Neural progenitor cell (in vitro differentiated cells): Measurements from ENCODE around the gene SMIM10. TPM values are rescaled to one million over a fixed set of nuclear protein-coding genes. Genes with fewer than 3 reads are reported as not detected.
"Not testable (repeated sequence)": the region's sequence is repeated elsewhere in the genome, so short reads cannot be mapped to it uniquely, and the experiment has no call there.

Experiments
- DNase-seq: peaks from one replicate; pipeline ENCODE4 v3.0.0-alpha.2; 2016; ENCODE audit warnings: low spot score
- H2AFZ ChIP-seq: fragments of 200-600 bp; sonication (generic); replicated peaks from 2 replicates; pipeline ENCODE4 v1.6.1; 2016; ENCODE audit warnings: antibody characterized with exemption
- H3F3A ChIP-seq: fragments of 200-600 bp; sonication (generic); 2 replicates; pipeline ENCODE4 v1.6.1; 2016; ENCODE audit warnings: antibody characterized with exemption, low read depth
- H3K27ac ChIP-seq: fragments of 200-600 bp; sonication (generic); 2 replicates; pipeline ENCODE4 v1.5.1; 2016; ENCODE audit warnings: mild to moderate bottlenecking
- H3K27me3 ChIP-seq: fragments of 200-600 bp; sonication (generic); 2 replicates; pipeline ENCODE4 v1.6.1; 2016; ENCODE audit warnings: mild to moderate bottlenecking, moderate library complexity
- H3K36me3 ChIP-seq: fragments of 200-600 bp; sonication (generic); 2 replicates; pipeline ENCODE4 v1.5.1; 2016
- H3K4me1 ChIP-seq: fragments of 200-600 bp; sonication (generic); 2 replicates; pipeline ENCODE4 v1.6.1; 2016; ENCODE audit warnings: mixed run types
- H3K4me2 ChIP-seq: fragments of 200-600 bp; sonication (generic); 2 replicates; pipeline ENCODE4 v1.6.1; 2016
- H3K4me3 ChIP-seq: fragments of 200-600 bp; sonication (generic); 2 replicates; pipeline ENCODE4 v1.5.1; 2016
- H3K79me2 ChIP-seq: fragments of 200-600 bp; sonication (generic); 2 replicates; pipeline ENCODE4 v1.6.1; 2016; ENCODE audit warnings: low read depth
- H3K9ac ChIP-seq: fragments of 200-600 bp; sonication (generic); 2 replicates; pipeline ENCODE4 v1.6.1; 2016
- H3K9me3 ChIP-seq: fragments of 200-600 bp; sonication (generic); 2 replicates; pipeline ENCODE4 v1.5.1; 2016; ENCODE audit warnings: low read depth
- H4K20me1 ChIP-seq: fragments of 200-600 bp; sonication (generic); 2 replicates; pipeline ENCODE4 v1.6.1; 2016; ENCODE audit warnings: low read depth
- H3K27ac Mint-ChIP-seq: 3 replicates; pipeline ENCODE4 v1.8.0; 2021; ENCODE audit warnings: mixed read lengths
- H3K27me3 Mint-ChIP-seq: 2 replicates; pipeline ENCODE4 v1.8.0; 2022; ENCODE audit warnings: low read depth, mild to moderate bottlenecking, inconsistent platforms, moderate library complexity, mixed read lengths; ENCODE audit not compliant: insufficient read depth
- H3K36me3 Mint-ChIP-seq: 3 replicates; pipeline ENCODE4 v1.8.0; 2021; ENCODE audit warnings: mixed read lengths
- H3K4me1 Mint-ChIP-seq: 3 replicates; pipeline ENCODE4 v1.8.0; 2021; ENCODE audit warnings: mixed read lengths
- H3K4me3 Mint-ChIP-seq: 3 replicates; pipeline ENCODE4 v1.8.0; 2021; ENCODE audit warnings: mild to moderate bottlenecking, moderate library complexity, mixed read lengths
- H3K9me3 Mint-ChIP-seq: 3 replicates; pipeline ENCODE4 v1.8.0; 2020; ENCODE audit warnings: mixed read lengths
- EZH2 ChIP-seq: fragments of 200-600 bp; sonication (generic); IDR thresholded peaks from 2 replicates; pipeline ENCODE4 v1.6.1; 2017; ENCODE audit warnings: antibody characterized with exemption, mild to moderate bottlenecking, moderate library complexity
- EZH2phosphoT487 ChIP-seq: fragments of 200-600 bp; sonication (generic); IDR thresholded peaks from 2 replicates; pipeline ENCODE4 v1.6.1; 2017; ENCODE audit warnings: antibody characterized with exemption
- total RNA-seq: library from RNA; depleted of rRNA; stranded (reverse); fragments of >200 nt; gene quantifications from 2 replicates; pipeline ENCODE4 v1.2.3, GENCODE V29; 2015; ENCODE audit warnings: low replicate concordance
- TF ChIP-seq, protein P1 (sequence below): fragments of 200-600 bp; sonication (generic); IDR thresholded peaks from 2 replicates; pipeline ENCODE4 v1.5.1; 2017; ENCODE audit warnings: antibody characterized with exemption, mild to moderate bottlenecking

The SMIM10 gene
- total RNA-seq, 1 donor from 2014 or later = not detected

- TF ChIP-seq EZH2phosphoT487 (no peak), EZH2 (no peak)
- TF ChIP-seq, protein P1, sequence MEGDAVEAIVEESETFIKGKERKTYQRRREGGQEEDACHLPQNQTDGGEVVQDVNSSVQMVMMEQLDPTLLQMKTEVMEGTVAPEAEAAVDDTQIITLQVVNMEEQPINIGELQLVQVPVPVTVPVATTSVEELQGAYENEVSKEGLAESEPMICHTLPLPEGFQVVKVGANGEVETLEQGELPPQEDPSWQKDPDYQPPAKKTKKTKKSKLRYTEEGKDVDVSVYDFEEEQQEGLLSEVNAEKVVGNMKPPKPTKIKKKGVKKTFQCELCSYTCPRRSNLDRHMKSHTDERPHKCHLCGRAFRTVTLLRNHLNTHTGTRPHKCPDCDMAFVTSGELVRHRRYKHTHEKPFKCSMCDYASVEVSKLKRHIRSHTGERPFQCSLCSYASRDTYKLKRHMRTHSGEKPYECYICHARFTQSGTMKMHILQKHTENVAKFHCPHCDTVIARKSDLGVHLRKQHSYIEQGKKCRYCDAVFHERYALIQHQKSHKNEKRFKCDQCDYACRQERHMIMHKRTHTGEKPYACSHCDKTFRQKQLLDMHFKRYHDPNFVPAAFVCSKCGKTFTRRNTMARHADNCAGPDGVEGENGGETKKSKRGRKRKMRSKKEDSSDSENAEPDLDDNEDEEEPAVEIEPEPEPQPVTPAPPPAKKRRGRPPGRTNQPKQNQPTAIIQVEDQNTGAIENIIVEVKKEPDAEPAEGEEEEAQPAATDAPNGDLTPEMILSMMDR = no peak
- peaks cover 27% of the 10 kb centered on the region for H3K9me3 Mint-ChIP-seq
Measured at GRCh38 chrX:135024526-135024925, 33.7 kb downstream of the SMIM10 start.

DNA sequence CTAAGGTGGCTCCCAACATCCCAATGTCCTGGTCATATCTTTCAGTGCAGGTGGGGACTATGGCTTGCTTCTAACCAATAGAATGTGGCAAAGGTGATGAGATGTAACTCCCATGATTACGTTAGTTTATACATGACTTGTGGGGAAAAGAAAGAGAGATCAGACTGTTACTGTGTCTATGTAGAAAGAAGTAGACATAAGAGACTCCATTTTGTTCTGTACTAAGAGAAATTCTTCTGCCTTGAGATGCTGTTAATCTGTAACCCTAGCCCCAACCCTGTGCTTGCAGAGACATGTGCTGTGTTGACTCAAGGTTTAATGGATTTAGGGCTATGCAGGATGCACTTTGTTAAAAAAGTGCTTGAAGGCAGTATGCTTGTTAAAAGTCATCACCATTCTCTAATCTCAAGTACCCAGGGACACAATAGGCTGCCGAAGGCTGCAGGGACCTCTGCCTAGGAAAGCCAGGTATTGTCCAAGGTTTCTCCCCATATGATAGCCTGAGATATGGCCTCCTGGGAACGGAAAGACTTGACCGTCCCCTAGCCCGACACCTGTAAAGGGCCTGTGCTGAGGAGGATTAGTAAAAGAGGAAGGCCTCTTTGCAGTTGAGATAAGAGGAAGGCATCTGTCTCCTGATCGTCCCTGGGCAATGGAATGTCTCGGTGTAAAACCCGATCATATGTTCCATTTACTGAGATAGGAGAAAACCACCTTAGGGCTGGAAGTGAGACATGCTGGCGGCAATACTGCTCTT lies 39.6 kb downstream of the SMIM10 start:
- H3K27ac ChIP-seq, DNase-seq, H3K27me3 ChIP-seq, H3K4me1 ChIP-seq, H3K9me3 ChIP-seq, H3K4me2 ChIP-seq, H4K20me1 ChIP-seq, H3K4me3 ChIP-seq, H3K79me2 ChIP-seq, H3K27ac Mint-ChIP-seq, H3K36me3 ChIP-seq, H3F3A ChIP-seq, H3K9ac ChIP-seq, H2AFZ ChIP-seq, H3K27me3 Mint-ChIP-seq: not testable (repeated sequence)
- H3K9me3 Mint-ChIP-seq = peaks cover 17% of the 10 kb centered on the region
- peak overlapping the region; percentile 64 for H3K4me3 Mint-ChIP-seq
- peaks cover 16% of the 10 kb centered on the region for H3K4me1 Mint-ChIP-seq
- peaks cover 13% of the 10 kb centered on the region for H3K36me3 Mint-ChIP-seq

More at GRCh38 chrX:135024526-135024925, 33.7 kb downstream of the SMIM10 start:
- Histone ChIP-seq H3K27ac (no peak overlapping the region), H4K20me1 (no peaks in the 10 kb centered on the region), H2AFZ (no peak overlapping the region), H3K36me3 (no peaks in the 10 kb centered on the region), H3K9ac (no peak overlapping the region), H3K79me2 (no peaks in the 10 kb centered on the region), H3K27me3 (no peaks in the 10 kb centered on the region), H3K4me1 (peaks cover 10% of the 10 kb centered on the region), H3F3A (peaks cover 11% of the 10 kb centered on the region), H3K4me3 (no peak overlapping the region), H3K9me3 (no peaks in the 10 kb centered on the region), H3K4me2 (peak overlapping the region; percentile 13)
- H3K36me3 Mint-ChIP-seq = peaks cover 19% of the 10 kb centered on the region
- H3K27me3 Mint-ChIP-seq = peaks cover 9% of the 10 kb centered on the region
- DNase-seq = no peak
- H3K4me3 Mint-ChIP-seq = peak overlapping the region; percentile 65
- peaks cover 39% of the 10 kb centered on the region for H3K4me1 Mint-ChIP-seq
- H3K27ac Mint-ChIP-seq = peak overlapping the region; percentile 87

GRCh38 chrX:135041149-135042123 lies 50.6 kb downstream of the SMIM10 start:
- H3K9me3 ChIP-seq = peaks cover 14% of the 10 kb centered on the region
- not testable (repeated sequence) for H3F3A ChIP-seq, H4K20me1 ChIP-seq, H3K4me2 ChIP-seq, H3K27ac ChIP-seq, H2AFZ ChIP-seq, H3K36me3 ChIP-seq, H3K4me1 ChIP-seq, H3K36me3 Mint-ChIP-seq, H3K9me3 Mint-ChIP-seq, H3K4me3 Mint-ChIP-seq, H3K79me2 ChIP-seq, H3K9ac ChIP-seq, H3K4me3 ChIP-seq, H3K27me3 Mint-ChIP-seq, H3K27me3 ChIP-seq
- Mint-ChIP-seq H3K4me1 (peaks cover 16% of the 10 kb centered on the region), H3K27ac (peak overlapping the region; percentile 83)
- DNase-seq = peak; percentile 19

Other genes with a start within 250 kb of the SMIM10 start
- gene PABIR2, start 193.8 kb upstream of the SMIM10 start, total RNA-seq = 33.1 and 54.5 TPM in 2 replicates
- gene MOSPD1, start 75.7 kb upstream of the SMIM10 start, total RNA-seq = 20.2 and 36.4 TPM in 2 replicates
- gene RTL8B, start 31.6 kb downstream of the SMIM10 start, total RNA-seq = 3.2 and 4.8 TPM in 2 replicates
- 7.4 and 29.5 TPM in 2 replicates for gene RTL8C, start 41.4 kb downstream of the SMIM10 start, total RNA-seq
- gene RTL8A, start 61.1 kb downstream of the SMIM10 start, total RNA-seq = 6.0 and 14.6 TPM in 2 replicates
- 1.0 and 3.5 TPM in 2 replicates for gene SMIM10L2B, start 107.7 kb downstream of the SMIM10 start, total RNA-seq
- gene ETDB, start 129.5 kb downstream of the SMIM10 start, total RNA-seq = not detected in 2 replicates
- gene CT55, start 180.4 kb downstream of the SMIM10 start, total RNA-seq = not detected in 2 replicates